HCT116 (cell line): ENCODE measurements around the gene FRZB. TPM values are rescaled to one million over a fixed set of nuclear protein-coding genes. Genes with fewer than 3 reads are reported as not detected.

Source experiments
- ATAC-seq: fragments of 200-7000 bp; cut with Tn5 transposase; 2 replicates; pipeline ENCODE4 v1.9.1; 2020; ENCODE audit warnings: mild to moderate bottlenecking, moderate library complexity
- BruUV-seq: library from RNA; stranded (reverse); fragments of 400-500 nt; replicated peaks from 2 replicates; lab custom pipeline; 2021; lab: Mats Ljungman, UMichigan
- CTCF ChIA-PET: fragments of 300-600 bp; sonication (Branson Sonifier 250); formaldehyde crosslinking; loops from one replicate; lab custom pipeline; 2021; ENCODE audit warnings: antibody characterized with exemption; lab: Charles Lee
- POLR2A ChIA-PET: fragments of 300-600, 350-600 bp; sonication (Branson Sonifier 250); formaldehyde crosslinking; loops from one replicate; lab custom pipeline; 2021; ENCODE audit warnings: antibody characterized with exemption; lab: Charles Lee
- RAD21 ChIA-PET, 2 experiments: fragments of 300-600 bp; sonication (Branson Sonifier 250); formaldehyde crosslinking; loops; one replicate each; lab custom pipeline; 2023; ENCODE audit warnings: low total read pairs in 2 of 2; ENCODE audit not compliant: uncharacterized antibody in 2 of 2, unreplicated experiment in 2 of 2, low non-redundant PET in 1 of 2; lab: Charles Lee
- DNase-seq: peaks from one replicate; pipeline ENCODE4 v3.0.0-alpha.2; 2010; ENCODE audit warnings: low read depth, low spot score
- H2AFZ ChIP-seq: fragments of 200-600 bp; shearing (Covaris generic), sonication (generic); 2 replicates; pipeline ENCODE4 v1.6.1; 2017; ENCODE audit warnings: low read depth, mixed run types, mixed read lengths, antibody characterized with exemption, low read length; ENCODE audit not compliant: poor library complexity, severe bottlenecking
- H3K27ac ChIP-seq: 2 replicates; pipeline ENCODE4 v1.5.1; 2012; ENCODE audit warnings: low read depth, low read length
- H3K27me3 ChIP-seq: fragments of 200-600 bp; sonication (generic); 2 replicates; pipeline ENCODE4 v1.6.1; 2016; ENCODE audit warnings: mixed run types, low read length, mixed read lengths; ENCODE audit not compliant: insufficient read depth
- H3K36me3 ChIP-seq, 2 experiments: fragments of 200-500 bp in 1 of 2; fragments of 200-600 bp in 1 of 2; sonication (Bioruptor generic) in 1 of 2; sonication (generic) in 1 of 2; 2 replicates each; pipeline versions ENCODE4 v1.5.1 to v1.6.1; 2014 to 2016; ENCODE audit warnings: low read length in 2 of 2, inconsistent platforms in 1 of 2, mixed read lengths in 1 of 2, mixed run types in 1 of 2; ENCODE audit not compliant: insufficient read depth in 2 of 2, control insufficient read depth in 1 of 2
- H3K4me1 ChIP-seq, 2 experiments: fragments of 200-600 bp in 1 of 2; sonication (generic) in 1 of 2; 2 replicates each; pipeline versions ENCODE4 v1.5.1 to v1.6.1; 2012 to 2017; ENCODE audit warnings: low read length in 2 of 2, inconsistent platforms in 1 of 2, mild to moderate bottlenecking in 1 of 2, mixed read lengths in 1 of 2, mixed run types in 1 of 2, moderate library complexity in 1 of 2; ENCODE audit not compliant: insufficient read depth in 2 of 2, control insufficient read depth in 1 of 2
- H3K4me2 ChIP-seq: fragments of 200-600 bp; sonication (generic); 2 replicates; pipeline ENCODE4 v1.6.1; 2017; ENCODE audit warnings: mixed run types, low read length, mixed read lengths
- H3K4me3 ChIP-seq, 2 experiments: fragments of 200-600 bp in 1 of 2; sonication (generic) in 1 of 2; replicated peaks in 1 of 2; 2 replicates each; pipeline ENCODE4 v1.5.1; 2011 to 2016; ENCODE audit warnings: low read length in 2 of 2, control low read depth in 1 of 2, low read depth in 1 of 2, mild to moderate bottlenecking in 1 of 2, mixed read lengths in 1 of 2, mixed run types in 1 of 2
- H3K79me2 ChIP-seq: fragments of 200-600 bp; sonication (generic); 2 replicates; pipeline ENCODE4 v1.6.1; 2017; ENCODE audit warnings: mild to moderate bottlenecking, mixed run types, low read length, moderate library complexity, mixed read lengths; ENCODE audit not compliant: insufficient read depth
- H3K9ac ChIP-seq: fragments of 200-600 bp; sonication (generic); 2 replicates; pipeline ENCODE4 v1.6.1; 2016; ENCODE audit warnings: low read length, mixed read lengths
- H3K9me2 ChIP-seq: fragments of 200-600 bp; sonication (generic), shearing (Covaris generic); 2 replicates; pipeline ENCODE4 v1.6.1; 2017; ENCODE audit warnings: mixed run types, mild to moderate bottlenecking, moderate library complexity; ENCODE audit not compliant: insufficient read depth
- H3K9me3 ChIP-seq, 2 experiments: fragments of 200-500 bp in 1 of 2; fragments of 200-600 bp in 1 of 2; sonication (Bioruptor generic) in 1 of 2; sonication (generic) in 1 of 2; 2 replicates each; pipeline ENCODE4 v1.6.1; 2014 to 2017; ENCODE audit warnings: low read length in 2 of 2, mixed read lengths in 2 of 2, inconsistent platforms in 1 of 2, low read depth in 1 of 2, mild to moderate bottlenecking in 1 of 2, mixed run types in 1 of 2, moderate library complexity in 1 of 2; ENCODE audit not compliant: control insufficient read depth in 1 of 2, insufficient read depth in 1 of 2
- H4K20me1 ChIP-seq: fragments of 200-600 bp; sonication (generic), shearing (Covaris generic); 2 replicates; pipeline ENCODE4 v1.6.1; 2017; ENCODE audit warnings: mixed run types, mild to moderate bottlenecking, moderate library complexity; ENCODE audit not compliant: insufficient read depth
- EGR1 ChIP-seq: IDR thresholded peaks from 2 replicates; pipeline ENCODE4 v1.6.1; 2012; ENCODE audit warnings: low read depth
- ELF1 ChIP-seq: IDR thresholded peaks from 2 replicates; pipeline ENCODE4 v1.6.1; 2012; ENCODE audit warnings: low read depth, borderline replicate concordance
- EZH2 ChIP-seq: fragments of 200-600 bp; sonication (generic); IDR thresholded peaks from 2 replicates; pipeline ENCODE4 v1.6.1; 2017; ENCODE audit warnings: antibody characterized with exemption, mixed run types
- RAD21 ChIP-seq: IDR thresholded peaks from 2 replicates; pipeline ENCODE4 v1.6.1; 2012; ENCODE audit warnings: low read depth, mild to moderate bottlenecking
- SP1 ChIP-seq: IDR thresholded peaks from 2 replicates; pipeline ENCODE4 v1.6.1; 2012; ENCODE audit warnings: low read depth
- ZFX ChIP-seq: fragments of 450-650 bp; IDR thresholded peaks from 2 replicates; pipeline ENCODE4 v1.6.1; 2017
- ZNF274 ChIP-seq: fragments of 200-500 bp; sonication (Bioruptor generic); IDR thresholded peaks from 2 replicates; pipeline ENCODE4 v1.6.1; 2014; ENCODE audit warnings: mild to moderate bottlenecking, low read depth, low read length, inconsistent platforms
- intact Hi-C: fragments of 100-400 bp; cut with micrococcal nuclease; formaldehyde crosslinking; loops from 2 replicates; pipeline ENCODE4 v1.10.0; 2022
- total RNA-seq: library from RNA; stranded (reverse); gene quantifications from one replicate; pipeline ENCODE4 v1.2.1, GENCODE V29; 2021; ENCODE audit not compliant: unreplicated experiment
- TF ChIP-seq, protein P1 (sequence below): IDR thresholded peaks from 2 replicates; pipeline ENCODE4 v1.6.1; 2012
- TF ChIP-seq, protein P2 (sequence below): IDR thresholded peaks from 2 replicates; pipeline ENCODE4 v1.6.1; 2012

FRZB gene
- total RNA-seq, 1 experiment from 2014 or later, result 0.49 TPM

DNA sequence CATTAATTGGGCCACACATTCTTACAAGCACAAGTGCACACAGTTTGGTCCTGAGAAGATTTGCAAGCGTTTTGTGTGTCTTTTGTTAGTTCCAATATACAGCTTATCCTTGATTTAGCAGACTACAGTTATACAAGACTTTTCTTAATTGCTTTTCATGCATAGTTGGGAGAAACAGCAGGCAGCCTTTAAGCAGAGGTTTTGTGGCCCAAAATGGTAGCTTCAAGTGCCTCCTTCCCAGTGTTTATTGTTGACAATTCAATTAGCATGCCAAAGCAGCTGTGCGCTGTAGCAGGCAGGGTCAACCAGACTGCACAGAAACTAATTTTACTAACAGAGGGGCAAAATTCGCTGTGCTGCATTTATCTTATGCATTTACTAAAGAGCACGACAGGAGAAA, 47.5 kb downstream of the FRZB start:
- RAD21 ChIA-PET, result no interaction called here
- no peak overlapping the region for H2AFZ ChIP-seq

DNA sequence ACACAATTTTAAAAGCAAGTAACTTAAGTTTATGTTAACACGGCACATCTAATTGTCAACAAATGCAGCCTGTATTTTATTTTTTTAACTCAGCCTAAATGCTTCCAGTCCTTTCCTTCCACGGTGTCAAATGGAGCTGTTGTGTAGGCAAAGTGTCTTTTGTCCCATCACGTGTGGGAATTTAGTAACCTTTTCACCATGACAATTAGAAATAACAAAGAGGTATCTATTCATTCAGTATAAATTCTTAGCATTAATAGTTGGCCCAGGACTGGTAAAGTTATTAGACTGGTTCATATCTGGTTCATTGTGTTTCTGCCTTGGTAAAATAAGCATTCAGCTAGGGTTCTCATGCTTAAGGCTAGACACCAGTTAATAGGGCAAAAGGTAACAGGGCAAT, 47.9 kb downstream of the FRZB start:
- ChIA-PET POLR2A (no interaction called here), CTCF (no interaction called here), RAD21 (no interaction called here)
- Histone ChIP-seq H3K9me2 (no peaks in the 10 kb centered on the region), H3K79me2 (no peaks in the 10 kb centered on the region), H3K4me1 (no peaks in the 10 kb centered on the region), H2AFZ (no peak overlapping the region), H3K4me2 (no peak overlapping the region), H4K20me1 (no peaks in the 10 kb centered on the region), H3K9me3 (no peaks in the 10 kb centered on the region), H3K4me3 (no peak overlapping the region), H3K9ac (no peak overlapping the region), H3K27me3 (no peaks in the 10 kb centered on the region), H3K36me3 (no peaks in the 10 kb centered on the region), H3K27ac (no peak overlapping the region)
- DNase-seq (no peak), ATAC-seq (no peak)
- intact Hi-C loops, result no loop called here
- BruUV-seq, result no TSS peak
- TF ChIP-seq, protein P1, sequence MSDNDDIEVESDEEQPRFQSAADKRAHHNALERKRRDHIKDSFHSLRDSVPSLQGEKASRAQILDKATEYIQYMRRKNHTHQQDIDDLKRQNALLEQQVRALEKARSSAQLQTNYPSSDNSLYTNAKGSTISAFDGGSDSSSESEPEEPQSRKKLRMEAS, result no peak
- TF ChIP-seq EGR1 (no peak), ZNF274 (no peak), ZFX (no peak), RAD21 (no peak), EZH2 (no peak)

More for the DNA sequence above, 47.5 kb downstream of the FRZB start:
- no peaks in the 10 kb centered on the region for H3K4me1 ChIP-seq
- no peak overlapping the region for H3K9ac ChIP-seq
- ATAC-seq, result no peak
- no peak overlapping the region for H3K4me2 ChIP-seq
- H3K9me2 ChIP-seq, result no peaks in the 10 kb centered on the region
- H4K20me1 ChIP-seq, result no peaks in the 10 kb centered on the region
- no peaks in the 10 kb centered on the region for H3K36me3 ChIP-seq
- intact Hi-C loops, result no loop called here
- ChIA-PET POLR2A (no interaction called here), CTCF (no interaction called here)
- no TSS peak for BruUV-seq
- TF ChIP-seq ELF1 (no peak), SP1 (no peak)
- TF ChIP-seq, protein P2, sequence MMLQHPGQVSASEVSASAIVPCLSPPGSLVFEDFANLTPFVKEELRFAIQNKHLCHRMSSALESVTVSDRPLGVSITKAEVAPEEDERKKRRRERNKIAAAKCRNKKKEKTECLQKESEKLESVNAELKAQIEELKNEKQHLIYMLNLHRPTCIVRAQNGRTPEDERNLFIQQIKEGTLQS, result no peak
- no peak overlapping the region for H3K4me3 ChIP-seq
- DNase-seq, result no peak
- no peaks in the 10 kb centered on the region for H3K79me2 ChIP-seq
- H3K27ac ChIP-seq, result no peak overlapping the region
- H3K27me3 ChIP-seq, result no peaks in the 10 kb centered on the region
- no peaks in the 10 kb centered on the region for H3K9me3 ChIP-seq
